ENCODE data around the gene RO60. TPM values are rescaled to one million over a fixed set of nuclear protein-coding genes. Genes with fewer than 3 reads are reported as not detected.
A peak's percentile ranks its signal among the peaks of the same experiment; 100 is the strongest.
"Not testable (repeated sequence)": the region's sequence is repeated elsewhere in the genome, so short reads cannot be mapped to it uniquely, and the experiment has no call there.

Gene RO60
- 76.0 and 85.9 TPM in 2 replicates for total RNA-seq

DNA sequence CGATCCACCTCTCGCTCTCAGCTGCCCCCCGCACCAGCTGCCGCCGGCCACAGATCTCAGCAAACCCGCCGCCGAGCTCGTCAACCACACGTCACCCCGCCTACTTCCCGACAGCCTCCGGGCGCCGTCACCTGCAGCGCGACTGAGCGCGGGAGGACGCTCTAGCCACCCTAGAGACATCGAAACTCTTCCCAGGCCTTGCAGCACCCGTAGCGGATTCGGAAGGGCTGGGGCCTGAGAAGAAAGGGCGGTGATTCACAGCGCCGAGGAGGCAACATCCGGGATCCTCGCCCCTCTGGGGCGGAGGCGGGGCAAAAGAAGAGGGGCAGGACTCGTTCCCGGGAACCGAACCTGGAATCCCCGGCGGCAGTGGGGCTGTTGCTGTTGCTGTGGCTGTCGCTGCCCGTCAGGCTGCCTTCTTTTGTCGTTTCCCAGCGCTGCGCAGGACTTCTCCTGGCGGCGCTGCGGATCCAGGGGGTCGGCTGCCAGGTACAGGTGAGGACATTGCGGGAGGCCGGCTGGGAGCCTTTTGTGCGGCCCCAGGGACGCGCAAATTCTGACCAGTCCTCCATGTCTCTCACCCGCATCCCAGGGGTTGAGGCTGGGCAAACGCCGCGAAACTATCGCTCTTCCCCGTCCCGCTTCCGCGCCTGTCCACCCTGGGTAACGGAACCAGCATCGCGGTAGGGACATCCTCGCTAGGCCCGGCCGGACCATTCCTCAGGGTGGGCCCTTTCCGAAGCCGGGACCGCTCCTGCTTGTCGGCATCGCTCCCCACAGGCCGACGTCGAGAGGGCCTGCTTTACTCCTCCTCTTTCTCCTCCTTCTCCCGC is at the start of gene RO60, which contains the start of gene UCHL5:
RO60 (plus strand) TSS at position 331 of the 833 bp plus-strand sequence. CDS start 9,443 bp downstream, outside the sequence.
UCHL5 (minus strand) TSS at position 79 of the 833 bp plus-strand sequence. CDS start 100 bp downstream, outside the sequence.
- peak; percentile 78 for DNase-seq (ENCODE audit: extremely low read depth, low read depth, low spot score)

DNA sequence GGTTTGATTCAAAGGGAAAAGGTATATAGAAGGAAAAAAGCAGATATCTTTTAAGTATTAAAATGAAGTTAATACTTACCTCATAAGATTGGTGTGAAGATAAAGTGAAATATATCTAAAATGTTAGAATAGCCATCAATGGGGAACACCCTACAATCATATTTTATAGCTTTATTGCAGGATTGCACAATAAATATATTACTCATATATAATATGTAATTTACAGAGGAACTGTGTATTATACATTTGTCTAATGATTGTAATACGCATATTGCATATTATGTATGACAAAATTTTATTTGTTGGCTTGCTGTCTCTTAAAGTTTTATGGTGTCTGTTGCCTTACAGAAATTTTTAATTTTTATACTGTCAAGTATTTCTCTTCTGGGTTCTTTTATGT is 48.0 kb upstream of the RO60 start:
- DNase-seq (ENCODE audit: extremely low read depth, low read depth, low spot score) = no peak

DNA sequence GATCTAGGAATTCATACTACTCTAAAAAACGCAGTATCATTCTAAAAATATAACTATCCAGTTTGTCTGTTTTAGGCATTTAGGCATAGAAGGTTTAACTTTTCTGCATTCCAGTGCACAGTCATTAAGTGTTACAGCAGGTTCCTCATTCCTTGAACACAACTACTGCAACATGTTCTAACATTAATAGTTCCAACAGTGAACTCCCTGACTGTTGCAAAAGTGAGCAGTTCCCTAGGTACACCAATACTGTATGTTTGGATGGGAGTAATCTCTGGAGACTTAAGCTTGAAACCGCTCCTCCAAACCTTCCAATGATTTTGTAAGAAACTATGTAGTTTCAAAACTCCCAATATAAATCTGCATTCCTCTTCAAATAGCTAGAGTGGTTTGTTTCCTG is 46.4 kb upstream of the RO60 start:
- DNase-seq (ENCODE audit: extremely low read depth, low read depth, low spot score) = no peak

- DNase-seq (ENCODE audit: extremely low read depth, low read depth, low spot score) = no peak
Observed at GRCh38 chr1:193013707-193014106, 45.7 kb upstream of the RO60 start.

DNA sequence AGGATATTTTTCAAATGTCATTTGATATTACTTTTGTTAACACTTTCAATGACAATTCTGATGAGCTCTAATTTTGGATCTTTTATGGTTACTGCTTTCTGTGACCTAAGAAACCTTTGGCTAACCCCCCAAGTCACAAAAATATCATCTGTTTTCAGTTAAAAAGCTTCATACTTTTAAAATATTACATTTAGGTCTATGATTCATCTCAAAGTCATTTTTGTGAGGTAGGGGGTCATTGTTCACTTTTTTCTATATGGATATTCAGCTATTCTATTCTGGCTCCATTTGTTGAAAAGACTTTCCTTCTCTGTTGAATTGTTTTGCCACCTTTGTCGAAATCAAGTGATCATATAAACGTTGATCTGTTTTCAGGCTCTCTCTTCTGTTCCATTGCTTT is 45.0 kb upstream of the RO60 start:
- no peak for DNase-seq (ENCODE audit: extremely low read depth, low read depth, low spot score)

DNA sequence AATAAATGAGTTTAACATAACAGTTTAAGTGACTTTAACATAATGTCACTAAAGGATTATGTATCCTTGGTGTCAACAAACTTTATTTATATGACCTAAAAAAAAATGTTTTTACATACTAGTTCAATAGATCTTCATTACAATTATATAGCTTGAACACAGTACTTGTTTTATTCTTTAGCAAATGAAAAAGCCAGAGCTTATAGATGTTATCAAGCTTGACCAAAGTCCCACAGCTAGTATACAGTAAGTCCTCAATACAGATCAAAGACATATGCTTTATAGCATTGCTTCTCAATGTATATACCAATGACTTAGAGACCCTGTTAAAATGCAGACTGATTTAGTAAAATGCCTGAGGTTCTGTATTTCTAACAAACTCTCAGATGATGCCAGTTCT is 42.6 kb upstream of the RO60 start:
- no peak for DNase-seq (ENCODE audit: extremely low read depth, low read depth, low spot score)

- peak; percentile 61 for DNase-seq (ENCODE audit: extremely low read depth, low read depth, low spot score)
Observed at GRCh38 chr1:193019442-193020026, 39.9 kb upstream of the RO60 start.

DNA sequence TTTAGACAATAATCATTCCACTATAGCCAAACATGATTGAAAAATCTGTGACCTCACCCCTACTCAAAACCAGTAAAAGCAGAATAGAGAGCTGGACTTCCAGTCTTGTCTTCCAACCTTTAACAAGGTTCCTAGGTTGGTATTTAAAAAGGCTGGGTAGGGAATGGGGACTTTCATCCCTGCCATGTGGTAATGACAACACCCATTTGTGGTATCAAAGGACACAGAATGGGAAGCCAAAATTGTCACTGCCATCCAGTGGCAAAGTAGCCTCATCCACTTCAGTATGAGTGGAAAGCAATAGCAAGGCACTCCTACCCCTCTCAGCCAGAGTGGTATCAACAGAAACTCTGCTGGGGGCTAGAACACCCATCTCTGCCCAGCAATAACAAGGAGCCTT is 34.2 kb upstream of the RO60 start:
- DNase-seq (ENCODE audit: extremely low read depth, low read depth, low spot score) = no peak

- DNase-seq (ENCODE audit: extremely low read depth, low read depth, low spot score) = no peak
Observed at GRCh38 chr1:193030280-193030679, 29.1 kb upstream of the RO60 start.

GRCh38 chr1:193031431-193031830 is 28.0 kb upstream of the RO60 start:
- DNase-seq (ENCODE audit: extremely low read depth, low read depth, low spot score) = no peak

GRCh38 chr1:193032643-193033427 is 26.6 kb upstream of the RO60 start:
- DNase-seq (ENCODE audit: extremely low read depth, low read depth, low spot score) = not testable (repeated sequence)

GRCh38 chr1:193033610-193034009 is 25.8 kb upstream of the RO60 start:
- no peak for DNase-seq (ENCODE audit: extremely low read depth, low read depth, low spot score)

- DNase-seq (ENCODE audit: extremely low read depth, low read depth, low spot score) = no peak
Observed at GRCh38 chr1:193036337-193037047, 22.9 kb upstream of the RO60 start.

DNA sequence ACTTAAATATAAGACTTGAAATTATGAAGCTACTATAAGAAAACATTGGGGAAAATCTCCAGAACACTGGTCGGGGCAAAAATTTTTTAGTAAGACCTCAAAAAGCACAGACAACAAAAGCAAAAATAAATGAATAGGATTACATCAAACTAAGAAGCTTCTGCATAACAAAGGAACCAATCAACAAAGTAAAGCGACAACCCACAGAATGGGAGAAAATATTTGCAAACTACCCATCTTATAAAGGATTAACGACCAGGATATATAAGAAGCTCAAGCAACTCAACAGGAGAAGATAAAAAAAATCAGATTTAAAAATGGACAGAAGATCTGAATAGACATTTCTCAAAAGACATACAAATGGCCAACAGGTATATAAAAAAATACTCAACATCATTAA is 19.4 kb upstream of the RO60 start:
- DNase-seq (ENCODE audit: extremely low read depth, low read depth, low spot score) = no peak

GRCh38 chr1:193042766-193043691 is 16.4 kb upstream of the RO60 start:
- no peak for DNase-seq (ENCODE audit: extremely low read depth, low read depth, low spot score)

DNA sequence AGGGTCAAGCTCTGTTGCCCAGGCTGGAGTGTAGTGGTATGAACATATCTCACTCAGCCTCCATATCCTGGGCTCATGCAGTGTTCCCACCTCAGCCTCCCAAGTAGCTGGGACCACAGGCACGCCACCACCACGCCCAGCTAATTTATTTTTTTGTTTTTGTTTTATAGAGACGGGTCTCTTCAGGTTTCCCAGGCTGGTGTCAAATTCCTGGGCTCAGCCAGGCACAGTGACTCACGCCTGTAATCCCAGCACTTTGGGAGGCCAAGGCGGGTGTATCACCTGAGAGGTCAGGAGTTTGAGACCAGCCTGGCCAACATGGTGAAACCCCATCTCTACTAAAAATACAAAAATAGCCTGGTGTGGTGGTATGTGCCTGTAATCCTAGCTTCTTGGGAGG is 10.5 kb upstream of the RO60 start:
- not testable (repeated sequence) for DNase-seq (ENCODE audit: extremely low read depth, low read depth, low spot score)

DNA sequence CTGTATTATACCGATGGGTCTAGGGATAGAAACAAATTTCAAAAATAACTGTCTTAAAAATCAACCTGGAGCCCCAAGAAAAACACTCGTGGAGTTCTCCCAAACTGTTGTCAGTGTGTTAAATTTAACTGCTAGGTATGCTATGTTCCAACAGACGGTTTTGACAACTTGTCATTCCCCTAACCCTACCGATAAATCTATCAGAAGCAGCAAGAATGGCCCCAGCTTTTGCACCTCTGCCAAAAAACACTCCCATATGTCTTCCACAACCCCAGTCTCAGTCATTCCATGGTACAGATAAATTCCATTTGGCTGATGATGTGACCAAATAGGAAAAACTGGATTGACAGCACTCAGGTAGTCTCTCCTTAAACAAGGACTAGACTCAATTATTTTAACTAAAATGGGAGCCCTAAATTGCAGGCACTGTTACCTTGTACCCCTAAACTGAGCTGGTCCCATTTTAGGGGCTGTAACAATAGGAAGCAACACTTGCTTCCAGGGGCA is 5.2 kb upstream of the RO60 start:
- no peak for DNase-seq (ENCODE audit: extremely low read depth, low read depth, low spot score)

DNA sequence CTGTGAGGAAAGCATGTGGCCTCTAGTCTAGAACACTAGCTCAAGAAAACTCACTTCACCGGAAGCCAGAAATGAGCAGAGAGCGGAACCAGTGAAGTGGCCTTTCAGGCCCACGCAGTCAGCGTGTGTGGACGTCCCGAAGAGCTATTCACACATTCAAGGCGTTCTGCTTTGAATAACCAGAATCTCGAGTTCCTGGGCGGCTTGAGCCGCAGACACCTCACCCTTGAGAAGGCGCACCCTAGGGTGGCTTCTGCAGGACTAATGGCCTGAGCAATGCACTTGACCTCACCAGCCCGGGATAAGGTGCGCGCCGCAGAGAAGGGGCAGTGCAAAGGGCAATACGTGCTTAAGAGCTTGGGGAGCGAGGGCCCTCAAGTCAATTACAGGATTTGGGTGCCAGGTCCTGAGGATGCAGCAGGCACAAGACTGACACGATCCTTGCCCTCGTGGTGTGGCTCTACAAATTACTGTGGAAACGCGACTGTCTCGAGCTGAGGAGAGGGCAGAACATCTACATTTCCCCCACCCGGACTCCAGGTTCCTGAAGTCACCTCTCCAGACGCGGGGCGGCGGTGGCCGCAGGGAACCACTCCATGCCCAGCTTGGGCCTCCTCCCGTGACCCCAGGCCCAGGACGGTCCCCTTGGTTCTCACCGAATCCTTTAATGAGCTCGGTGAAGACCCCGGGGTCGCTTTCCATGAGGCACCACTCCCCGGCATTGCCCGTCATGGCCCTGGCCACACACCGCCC is 707 bp upstream of the RO60 start:
- DNase-seq (ENCODE audit: extremely low read depth, low read depth, low spot score) = no peak

GRCh38 chr1:193060115-193060403 is 647 bp downstream of the RO60 start:
- DNase-seq (ENCODE audit: extremely low read depth, low read depth, low spot score) = no peak

All from glomerular endothelial cell (primary cell).